Activated naive CD4-positive, alpha-beta T cell treated with anti-CD3 and anti-CD28 coated beads, Interleukin-2, amount 10 ng/mL, durations not matched to agents 7 days and 5 days (primary cell): ENCODE measurements around the gene AHNAK2.

ENCODE experiments used
- CTCF ChIA-PET: fragments of 350-600 bp; sonication (Branson Sonifier 250); formaldehyde crosslinking; loops from one replicate; lab custom pipeline; 2021; ENCODE audit warnings: antibody characterized with exemption; lab: Charles Lee
- DNase-seq: peaks from one replicate; pipeline ENCODE4 v3.0.0-alpha.2; 2020
- H3K27ac Mint-ChIP-seq: one replicate; pipeline ENCODE4 v1.8.0; 2021; ENCODE audit warnings: mild to moderate bottlenecking, moderate library complexity, mixed read lengths
- H3K27me3 Mint-ChIP-seq: one replicate; pipeline ENCODE4 v1.8.0; 2021; ENCODE audit warnings: mild to moderate bottlenecking, mixed read lengths
- H3K36me3 Mint-ChIP-seq: one replicate; pipeline ENCODE4 v1.8.0; 2021; ENCODE audit warnings: mixed read lengths
- H3K4me1 Mint-ChIP-seq: one replicate; pipeline ENCODE4 v1.8.0; 2021; ENCODE audit warnings: mixed read lengths
- H3K4me3 Mint-ChIP-seq: one replicate; pipeline ENCODE4 v1.8.0; 2021; ENCODE audit warnings: mild to moderate bottlenecking, moderate library complexity, mixed read lengths
- H3K9me3 Mint-ChIP-seq: one replicate; pipeline ENCODE4 v1.8.0; 2021; ENCODE audit warnings: mixed read lengths

The AHNAK2 gene

GRCh38 chr14:104935955-104936354 is 42.2 kb downstream of the AHNAK2 start:
- no peaks in the 10 kb centered on the region for H3K9me3 Mint-ChIP-seq
- H3K27ac Mint-ChIP-seq, result no peak overlapping the region
- DNase-seq, result no peak
- no peak overlapping the region for H3K4me3 Mint-ChIP-seq
- CTCF ChIA-PET, result interaction anchor here (1.5 to 2.5 kb wide), 2 partner anchors 11 to 39 kb away, joined by 4 to 6 read pairs; no protein-coding TSS in a partner anchor
- peaks cover 76% of the 10 kb centered on the region for H3K27me3 Mint-ChIP-seq
- no peaks in the 10 kb centered on the region for H3K36me3 Mint-ChIP-seq
- H3K4me1 Mint-ChIP-seq, result peaks cover 3% of the 10 kb centered on the region

DNA sequence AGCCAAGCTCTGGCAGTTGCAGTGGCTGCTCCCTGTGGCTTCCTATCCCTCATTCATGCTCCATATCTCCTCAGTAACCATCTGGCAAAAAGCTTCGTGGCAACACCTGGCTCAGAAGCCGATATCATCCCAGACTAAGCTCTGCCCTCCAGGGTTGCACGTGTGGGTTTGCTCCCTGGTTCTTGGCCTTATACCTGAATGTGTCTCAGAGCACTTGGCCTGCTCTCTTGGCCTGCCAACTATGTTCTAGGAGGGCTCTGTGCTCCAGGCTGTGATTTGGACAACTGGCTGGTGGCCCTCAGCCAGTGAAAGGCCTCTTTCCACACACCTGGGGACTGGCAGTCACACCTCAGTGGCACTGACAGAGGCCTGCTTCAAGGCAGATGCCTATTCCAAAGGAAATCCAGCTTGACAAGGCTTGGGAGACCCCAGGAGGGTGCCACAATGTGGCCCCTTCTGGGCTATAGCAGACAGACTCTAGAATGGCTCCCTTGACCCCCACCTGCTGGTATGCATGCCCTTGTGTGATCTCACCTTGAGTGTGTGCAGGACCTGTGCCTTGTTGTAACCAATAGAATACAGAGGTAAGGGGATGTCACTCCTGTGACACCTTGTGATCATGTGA is 43.0 kb downstream of the AHNAK2 start:
- DNase-seq, result no peak
- Mint-ChIP-seq H3K4me3 (no peak overlapping the region), H3K9me3 (no peaks in the 10 kb centered on the region), H3K27ac (no peak overlapping the region), H3K36me3 (no peaks in the 10 kb centered on the region), H3K4me1 (peaks cover 3% of the 10 kb centered on the region), H3K27me3 (peaks cover 68% of the 10 kb centered on the region)
- CTCF ChIA-PET, result interaction anchor here (0.8 to 2.5 kb wide), 4 partner anchors 12 to 111 kb away, joined by 3 to 6 read pairs (median 4); no protein-coding TSS in a partner anchor

- Mint-ChIP-seq H3K27me3 (peaks cover 59% of the 10 kb centered on the region), H3K36me3 (no peaks in the 10 kb centered on the region), H3K4me3 (peak overlapping the region; percentile 24), H3K4me1 (peaks cover 3% of the 10 kb centered on the region), H3K9me3 (no peaks in the 10 kb centered on the region), H3K27ac (no peak overlapping the region)
- CTCF ChIA-PET, result interaction anchor here (0.8 to 2.5 kb wide), 3 partner anchors 41 to 112 kb away, joined by 3 to 6 read pairs (median 4); no protein-coding TSS in a partner anchor
- no peak for DNase-seq
Observed at GRCh38 chr14:104933746-104934733, 44.1 kb downstream of the AHNAK2 start.

GRCh38 chr14:104932676-104933631 is 45.2 kb downstream of the AHNAK2 start:
- CTCF ChIA-PET, result no interaction called here
- peak; percentile 88 for DNase-seq

DNA sequence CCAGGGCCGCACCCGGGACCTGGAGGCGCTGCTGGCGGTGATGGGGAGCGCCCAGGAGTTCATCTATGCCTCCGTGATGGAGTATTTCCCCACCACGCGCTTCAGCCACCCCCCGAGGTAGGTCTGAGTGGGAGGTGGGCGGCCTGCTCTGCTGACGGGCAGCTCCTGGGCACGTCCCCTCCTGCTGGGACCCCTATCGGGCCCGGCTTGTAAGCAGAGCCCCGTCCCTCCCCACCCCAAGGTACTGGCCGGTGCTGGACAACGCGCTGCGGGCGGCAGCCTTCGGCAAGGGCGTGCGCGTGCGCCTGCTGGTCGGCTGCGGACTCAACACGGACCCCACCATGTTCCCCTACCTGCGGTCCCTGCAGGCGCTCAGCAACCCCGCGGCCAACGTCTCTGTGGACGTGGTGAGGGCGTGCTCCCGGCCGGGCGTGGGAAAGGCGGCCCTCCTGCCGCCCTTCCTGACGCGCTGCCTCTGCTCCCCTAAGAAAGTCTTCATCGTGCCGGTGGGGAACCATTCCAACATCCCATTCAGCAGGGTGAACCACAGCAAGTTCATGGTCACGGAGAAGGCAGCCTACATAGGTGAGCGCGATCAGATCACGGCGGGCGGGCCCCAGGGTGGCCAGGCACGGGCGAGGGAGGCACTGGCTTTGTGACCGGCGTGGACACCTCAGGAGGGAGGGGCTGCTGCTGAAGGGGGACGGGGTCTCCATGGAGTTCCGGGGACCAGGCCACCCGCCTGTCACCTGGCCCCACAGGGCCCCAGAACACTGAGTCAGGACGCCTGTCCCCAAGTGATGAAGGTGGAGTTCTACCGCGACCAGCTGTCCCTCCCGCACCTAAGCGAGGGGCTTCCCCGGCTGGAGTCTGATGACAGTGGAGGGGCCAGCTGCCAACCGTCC is 46.2 kb downstream of the AHNAK2 start:
- Mint-ChIP-seq H3K4me3 (peak overlapping the region; percentile 52), H3K27me3 (peaks cover 52% of the 10 kb centered on the region), H3K4me1 (peaks cover 3% of the 10 kb centered on the region), H3K27ac (no peak overlapping the region), H3K36me3 (no peaks in the 10 kb centered on the region), H3K9me3 (no peaks in the 10 kb centered on the region)
- CTCF ChIA-PET, result no interaction called here
- DNase-seq, result no peak

More at GRCh38 chr14:104932676-104933631, 45.2 kb downstream of the AHNAK2 start:
- Mint-ChIP-seq H3K36me3 (no peaks in the 10 kb centered on the region), H3K9me3 (no peaks in the 10 kb centered on the region), H3K27me3 (peaks cover 54% of the 10 kb centered on the region), H3K4me1 (peaks cover 3% of the 10 kb centered on the region), H3K27ac (no peak overlapping the region), H3K4me3 (peak overlapping the region; percentile 56)

DNA sequence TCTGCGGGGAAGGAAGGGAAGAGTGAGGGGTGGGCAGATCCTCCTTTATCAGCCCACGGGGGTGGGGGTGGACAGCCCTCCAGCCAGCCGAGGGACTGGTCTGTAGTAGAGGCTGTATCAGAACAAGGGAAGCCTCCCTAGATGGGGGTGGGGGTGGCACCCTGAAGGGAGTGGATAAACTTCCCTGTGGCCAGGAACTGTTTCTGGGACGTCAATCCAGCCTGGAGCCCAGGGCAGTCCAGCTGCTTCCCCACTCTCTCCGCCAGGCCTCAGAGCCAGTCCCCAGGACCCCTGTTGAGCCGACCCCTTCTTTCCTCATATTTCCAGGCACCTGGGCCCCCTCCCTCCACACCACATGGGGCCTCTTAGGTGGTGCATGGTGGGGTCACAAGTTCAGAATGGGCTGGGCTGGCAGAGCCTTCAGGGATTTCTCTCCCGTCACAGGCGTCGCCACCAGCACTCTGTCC is 46.8 kb downstream of the AHNAK2 start:
- H3K27me3 Mint-ChIP-seq, result peaks cover 45% of the 10 kb centered on the region
- no peaks in the 10 kb centered on the region for H3K9me3 Mint-ChIP-seq
- H3K4me1 Mint-ChIP-seq, result peaks cover 3% of the 10 kb centered on the region
- H3K36me3 Mint-ChIP-seq, result no peaks in the 10 kb centered on the region
- CTCF ChIA-PET, result no interaction called here
- no peak overlapping the region for H3K4me3 Mint-ChIP-seq
- no peak overlapping the region for H3K27ac Mint-ChIP-seq
- no peak for DNase-seq

DNA sequence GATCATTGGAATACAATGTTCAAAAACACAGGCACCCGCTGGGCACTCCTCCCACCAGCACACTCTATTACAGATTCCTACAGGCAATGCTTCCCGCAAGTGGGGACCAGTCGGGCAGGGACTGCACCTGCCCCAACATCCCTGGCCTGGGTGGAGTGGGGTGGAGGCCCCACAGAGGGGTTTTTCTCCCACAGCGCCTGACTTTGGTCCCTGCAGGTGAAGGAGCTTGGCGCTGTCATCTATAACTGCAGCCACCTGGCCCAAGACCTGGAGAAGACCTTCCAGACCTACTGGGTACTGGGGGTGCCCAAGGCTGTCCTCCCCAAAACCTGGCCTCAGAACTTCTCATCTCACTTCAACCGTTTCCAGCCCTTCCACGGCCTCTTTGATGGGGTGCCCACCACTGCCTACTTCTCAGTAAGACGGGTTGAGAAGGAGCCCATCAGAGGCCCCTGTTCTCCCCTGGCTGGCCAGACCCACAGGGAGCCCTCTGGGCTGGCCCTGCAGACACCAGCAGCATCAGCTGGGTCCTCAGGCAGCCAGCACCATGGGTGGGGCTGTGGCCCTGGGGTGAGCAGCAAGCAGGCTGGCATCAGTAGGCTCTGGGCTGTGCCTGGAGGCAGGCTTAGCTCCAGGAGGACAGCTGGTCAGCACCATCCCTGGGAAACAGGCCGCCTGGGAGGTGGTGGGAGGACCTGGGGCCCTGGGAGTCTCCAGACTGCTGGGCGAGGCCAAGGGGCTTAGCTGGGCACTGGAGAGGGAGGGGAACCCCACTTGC is 47.5 kb downstream of the AHNAK2 start:
- peaks cover 39% of the 10 kb centered on the region for H3K27me3 Mint-ChIP-seq
- no peak for DNase-seq
- no peak overlapping the region for H3K27ac Mint-ChIP-seq
- H3K4me3 Mint-ChIP-seq, result no peak overlapping the region
- no peaks in the 10 kb centered on the region for H3K36me3 Mint-ChIP-seq
- peaks cover 3% of the 10 kb centered on the region for H3K4me1 Mint-ChIP-seq
- CTCF ChIA-PET, result interaction anchor here (1.8 kb wide), 1 partner anchor 115 kb away, joined by 7 read pairs; no protein-coding TSS in a partner anchor
- no peaks in the 10 kb centered on the region for H3K9me3 Mint-ChIP-seq

GRCh38 chr14:104929268-104930230 is 48.6 kb downstream of the AHNAK2 start:
- CTCF ChIA-PET, result interaction anchor here (1.8 kb wide), 1 partner anchor 116 kb away, joined by 7 read pairs; no protein-coding TSS in a partner anchor
- no peak overlapping the region for H3K4me3 Mint-ChIP-seq

GRCh38 chr14:104928391-104929133 is 49.6 kb downstream of the AHNAK2 start:
- Mint-ChIP-seq H3K27ac (no peak overlapping the region), H3K9me3 (peaks cover 4% of the 10 kb centered on the region), H3K27me3 (peaks cover 33% of the 10 kb centered on the region), H3K36me3 (no peaks in the 10 kb centered on the region), H3K4me1 (no peaks in the 10 kb centered on the region), H3K4me3 (no peak overlapping the region)
- DNase-seq, result no peak
- CTCF ChIA-PET, result interaction anchor here (1.8 kb wide), 1 partner anchor 117 kb away, joined by 7 read pairs; no protein-coding TSS in a partner anchor

More at GRCh38 chr14:104929268-104930230, 48.6 kb downstream of the AHNAK2 start:
- H3K9me3 Mint-ChIP-seq, result no peaks in the 10 kb centered on the region
- H3K27ac Mint-ChIP-seq, result no peak overlapping the region
- no peaks in the 10 kb centered on the region for H3K36me3 Mint-ChIP-seq
- peaks cover under 1% of the 10 kb centered on the region for H3K4me1 Mint-ChIP-seq
- peaks cover 38% of the 10 kb centered on the region for H3K27me3 Mint-ChIP-seq
- DNase-seq, result no peak

DNA sequence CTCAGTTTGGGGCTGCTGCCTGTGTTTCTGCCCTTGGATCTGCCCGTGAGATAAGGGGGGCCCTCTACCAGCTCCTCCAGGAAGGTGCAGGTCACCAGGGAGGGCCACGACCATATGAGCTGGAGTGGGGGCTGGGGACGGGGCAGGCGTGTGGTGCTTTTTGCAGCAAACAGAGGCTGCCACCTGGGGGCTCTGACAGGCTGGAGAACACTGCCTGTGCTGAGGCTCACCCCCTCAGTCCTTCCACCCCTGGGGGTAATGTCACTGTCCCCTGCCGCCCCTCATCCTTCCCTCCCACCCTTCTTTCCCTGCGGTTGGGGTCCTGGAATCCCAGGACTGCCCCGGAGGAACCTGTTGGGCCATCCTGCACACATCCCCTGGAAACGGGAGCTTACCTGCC is 50.3 kb downstream of the AHNAK2 start:
- H3K4me3 Mint-ChIP-seq, result no peak overlapping the region
- no peaks in the 10 kb centered on the region for H3K4me1 Mint-ChIP-seq
- H3K9me3 Mint-ChIP-seq, result peaks cover 4% of the 10 kb centered on the region
- H3K27ac Mint-ChIP-seq, result no peak overlapping the region
- CTCF ChIA-PET, result no interaction called here
- peaks cover 33% of the 10 kb centered on the region for H3K27me3 Mint-ChIP-seq
- DNase-seq, result no peak
- no peaks in the 10 kb centered on the region for H3K36me3 Mint-ChIP-seq

DNA sequence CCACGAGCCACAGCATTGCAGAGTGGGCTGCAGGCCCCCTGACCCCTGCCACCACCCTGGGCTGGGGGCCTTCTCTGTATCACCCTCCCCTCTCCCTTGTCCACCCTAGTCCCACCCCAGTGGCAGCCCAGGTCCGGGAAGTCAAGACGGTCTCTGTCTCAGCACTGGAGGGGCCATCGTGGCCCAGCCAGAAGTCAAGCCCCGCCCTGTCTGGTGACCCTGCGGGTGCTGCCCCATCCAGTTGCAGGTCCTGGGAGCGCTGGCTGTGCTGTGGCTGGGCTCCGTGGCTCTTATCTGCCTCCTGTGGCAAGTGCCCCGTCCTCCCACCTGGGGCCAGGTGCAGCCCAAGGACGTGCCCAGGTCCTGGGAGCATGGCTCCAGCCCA is 50.8 kb downstream of the AHNAK2 start:
- no peak overlapping the region for H3K4me3 Mint-ChIP-seq
- H3K36me3 Mint-ChIP-seq, result no peaks in the 10 kb centered on the region
- H3K27ac Mint-ChIP-seq, result no peak overlapping the region
- H3K9me3 Mint-ChIP-seq, result peaks cover 4% of the 10 kb centered on the region
- H3K4me1 Mint-ChIP-seq, result no peaks in the 10 kb centered on the region
- no peak for DNase-seq
- CTCF ChIA-PET, result no interaction called here
- H3K27me3 Mint-ChIP-seq, result peaks cover 30% of the 10 kb centered on the region
